ENCODE results near the gene IGF2BP2.

IGF2BP2 gene

DNA sequence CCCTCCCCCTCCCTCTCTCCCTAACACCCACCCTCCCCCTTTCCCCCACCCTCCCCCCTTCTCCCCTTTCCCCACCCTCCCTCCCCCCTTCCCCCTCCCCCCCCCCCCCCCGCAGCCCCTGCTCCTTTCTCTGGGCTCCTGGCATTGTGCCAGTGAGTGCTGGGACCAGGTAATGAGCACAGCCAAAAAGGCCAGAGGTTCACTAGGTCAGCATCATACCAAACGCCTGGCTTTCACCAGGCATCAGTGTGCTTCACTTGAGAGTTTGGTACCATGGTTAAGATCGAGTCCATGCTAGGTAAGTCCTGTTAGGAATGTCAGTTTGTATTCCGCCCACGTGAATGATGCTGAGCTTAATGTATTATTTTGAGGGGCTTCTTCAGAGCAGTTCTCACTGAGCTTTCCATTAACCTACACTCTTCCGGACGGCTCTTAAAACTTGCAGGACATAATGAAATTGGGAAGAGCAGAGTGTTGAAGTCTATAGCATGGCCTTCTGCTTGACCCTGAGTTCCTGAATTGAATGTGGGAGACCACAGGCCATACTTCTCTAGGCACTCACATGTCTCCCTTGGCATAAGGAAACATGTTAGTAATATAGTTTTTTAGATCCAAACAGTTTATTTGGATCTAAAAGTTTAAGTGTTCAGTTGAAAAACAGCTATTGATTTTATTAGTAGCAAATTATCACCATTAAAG, 193.2 kb downstream of the IGF2BP2 start:
- no peak for DNase-seq

DNA sequence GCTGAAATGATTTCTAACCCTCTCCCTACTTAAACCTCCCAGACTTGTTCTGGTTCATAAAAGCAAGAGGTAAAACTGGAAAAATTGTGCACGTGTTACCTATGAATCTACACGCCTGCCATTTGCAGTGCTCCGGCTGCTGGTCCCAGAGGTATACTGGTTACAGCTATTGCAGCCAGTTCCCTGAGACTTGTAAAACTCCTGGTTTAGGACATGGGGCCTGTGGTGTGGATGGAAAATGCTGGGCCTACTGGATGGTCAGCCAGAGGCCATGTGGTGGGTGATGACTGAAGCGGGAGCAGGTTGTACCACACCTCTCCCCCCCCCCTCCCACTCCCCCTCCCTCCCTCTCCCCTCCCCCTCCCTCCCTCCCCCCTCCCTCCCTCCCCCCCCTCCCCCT, 193.7 kb downstream of the IGF2BP2 start:
- no peak for DNase-seq

DNA sequence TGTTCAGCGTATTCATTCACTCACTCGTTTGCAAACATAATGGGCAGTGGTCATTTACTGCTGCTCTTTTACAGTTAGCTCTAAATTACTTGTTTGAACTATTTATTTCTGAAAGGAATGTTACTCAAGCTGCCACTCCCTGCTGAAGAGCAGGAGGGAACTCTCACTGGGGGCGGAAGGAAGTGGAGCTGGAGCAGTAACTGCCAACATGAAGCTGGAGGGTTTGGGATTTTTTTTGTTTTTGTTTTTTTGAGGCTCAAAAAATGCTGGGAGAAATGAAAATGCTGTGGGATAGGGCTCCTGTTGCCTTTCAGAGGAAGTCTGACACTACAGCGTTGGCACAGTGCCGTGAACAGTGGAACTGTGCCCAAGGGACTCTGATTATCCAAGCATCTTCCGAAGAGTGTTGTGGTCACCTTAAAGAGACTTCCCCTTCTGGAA, 194.6 kb downstream of the IGF2BP2 start:
- DNase-seq, result no peak

DNA sequence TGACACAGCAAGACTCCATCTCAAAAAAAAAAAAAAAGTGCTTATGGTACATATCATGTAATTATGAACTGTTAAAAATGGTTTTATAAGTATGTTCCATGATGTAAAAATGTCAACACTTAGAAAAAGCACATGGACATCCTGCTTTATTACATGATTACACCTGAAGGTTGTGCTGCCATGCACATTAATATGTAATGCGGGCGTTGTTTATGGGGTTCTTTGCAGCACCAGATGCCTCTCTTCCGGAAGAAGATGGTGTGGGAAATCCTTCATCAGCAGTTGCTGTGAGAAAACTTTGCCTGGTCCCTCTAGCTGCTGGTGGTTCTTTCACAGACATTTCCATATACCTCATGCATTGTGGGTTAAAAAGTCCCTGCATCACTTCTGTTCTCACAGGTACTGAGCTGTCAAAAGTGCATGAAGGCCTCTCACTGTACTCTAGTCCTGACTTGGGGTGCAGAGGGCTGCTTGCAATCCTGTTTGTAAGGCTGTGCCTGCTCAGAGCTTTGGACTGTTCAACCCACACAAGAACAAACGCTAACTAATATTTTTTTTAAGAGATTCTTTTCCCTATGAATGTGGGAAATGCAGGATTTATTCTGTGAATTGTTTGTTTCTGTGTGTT, 195.2 kb downstream of the IGF2BP2 start:
- DNase-seq, result no peak

DNA sequence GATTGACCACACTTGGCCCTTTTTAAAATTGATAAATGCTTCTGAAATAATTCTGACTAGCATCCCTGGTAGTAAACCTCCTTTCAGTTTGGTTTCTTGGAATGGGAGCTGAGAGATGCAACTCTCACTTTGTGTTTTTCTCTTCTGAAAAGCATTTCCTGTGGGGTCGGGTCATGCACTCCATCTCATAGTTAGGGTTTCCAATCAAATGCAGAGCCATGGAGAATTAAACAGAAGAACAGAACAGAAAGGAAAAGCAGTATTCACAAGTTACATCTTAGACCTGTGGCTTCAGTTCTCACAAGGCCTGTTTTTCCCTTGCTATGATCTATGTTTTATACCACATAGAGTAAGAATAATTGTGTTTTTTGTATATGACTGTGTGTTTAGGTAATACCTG, 199.1 kb downstream of the IGF2BP2 start:
- no peak for DNase-seq

DNA sequence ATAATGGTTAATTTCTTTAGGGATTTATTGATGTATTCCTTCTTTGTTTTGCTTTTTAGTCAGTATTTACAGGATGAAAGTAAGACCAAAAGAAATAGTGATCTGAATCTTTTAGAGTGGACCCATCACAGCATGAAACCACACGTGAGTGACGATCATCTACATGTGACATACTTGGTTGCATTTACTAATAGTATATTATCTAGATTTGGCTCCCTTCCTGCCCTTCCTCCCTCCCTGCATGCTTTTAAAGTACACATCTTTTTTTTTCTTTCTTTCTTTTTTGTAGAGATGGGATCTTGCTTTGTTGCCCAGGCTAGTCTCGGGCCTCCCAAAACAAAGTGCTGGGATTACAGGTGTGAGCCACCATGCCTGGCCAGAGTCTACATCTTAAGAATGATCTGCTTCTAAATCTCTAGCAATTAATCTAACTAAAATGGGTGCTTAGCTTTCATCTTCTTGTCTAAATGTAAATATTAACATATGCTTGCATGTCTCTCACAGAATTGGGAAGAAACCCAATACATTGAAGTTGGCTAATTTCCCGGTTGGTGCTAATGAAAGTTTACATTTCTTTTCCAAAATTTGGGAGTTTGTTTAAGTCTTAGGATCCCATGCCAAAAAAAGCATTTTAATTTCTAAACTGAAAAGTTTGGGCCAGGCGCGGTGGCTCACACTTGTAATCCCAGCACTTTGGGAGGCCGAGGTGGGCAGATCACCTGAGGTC, 200.7 kb downstream of the IGF2BP2 start:
- no peak for DNase-seq

DNA sequence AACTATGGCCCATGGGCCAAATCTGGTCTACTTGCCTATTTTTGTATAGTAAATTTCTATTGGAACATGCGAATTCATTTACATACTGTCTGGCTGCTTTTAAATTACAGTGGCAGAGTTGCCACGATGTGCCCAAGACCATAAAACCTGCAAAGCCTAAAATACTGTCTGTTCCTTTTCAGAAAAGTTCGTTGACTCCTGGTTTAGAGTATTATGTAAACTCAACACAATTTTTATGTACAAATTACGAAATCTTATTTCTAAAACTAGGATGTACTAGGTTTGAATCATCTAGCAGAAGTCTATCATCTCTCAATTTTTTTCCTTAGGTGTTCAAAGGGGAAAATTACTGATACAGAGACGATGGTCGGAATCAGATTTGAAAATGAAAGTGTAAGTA, 211.8 kb downstream of the IGF2BP2 start:
- DNase-seq, result no peak

DNA sequence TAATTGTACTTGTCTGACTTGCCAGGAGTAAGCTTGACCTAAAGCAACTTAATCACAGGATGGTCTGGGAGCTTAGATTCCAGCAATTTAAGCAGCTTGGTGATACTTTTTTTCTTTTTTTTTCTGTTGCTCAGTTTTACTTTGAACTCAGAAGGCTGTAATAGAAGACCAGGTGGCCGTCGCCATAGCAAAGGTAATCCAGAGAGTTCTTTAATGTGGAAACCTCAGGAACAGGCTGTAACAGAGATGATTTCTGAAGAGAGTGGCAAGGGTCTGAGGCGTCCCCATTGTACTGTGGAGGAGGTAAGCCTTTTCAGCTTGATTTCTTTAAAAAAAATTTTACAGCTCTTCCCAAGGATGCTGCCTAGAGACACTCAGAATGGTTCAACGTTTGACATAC, 218.6 kb downstream of the IGF2BP2 start:
- DNase-seq, result no peak

DNA sequence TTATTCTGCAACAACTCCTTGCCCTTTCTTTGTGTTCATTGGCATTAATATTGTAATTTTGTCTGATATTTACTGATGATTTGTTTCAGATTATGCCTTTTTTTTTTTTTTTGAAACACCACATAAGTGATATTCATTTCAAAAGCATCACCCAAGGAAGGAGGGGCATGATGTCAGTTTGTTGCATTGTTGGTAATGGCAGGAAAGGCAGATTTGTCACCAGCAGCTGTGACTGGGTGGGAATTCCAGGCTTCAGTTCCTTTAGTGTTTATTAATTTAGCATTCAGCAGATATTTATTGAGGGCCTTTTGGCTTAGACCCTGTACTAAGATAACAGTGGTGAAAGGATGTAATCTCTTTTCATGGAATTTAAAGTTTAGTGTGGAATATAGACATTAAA, 219.3 kb downstream of the IGF2BP2 start:
- DNase-seq, result no peak

DNA sequence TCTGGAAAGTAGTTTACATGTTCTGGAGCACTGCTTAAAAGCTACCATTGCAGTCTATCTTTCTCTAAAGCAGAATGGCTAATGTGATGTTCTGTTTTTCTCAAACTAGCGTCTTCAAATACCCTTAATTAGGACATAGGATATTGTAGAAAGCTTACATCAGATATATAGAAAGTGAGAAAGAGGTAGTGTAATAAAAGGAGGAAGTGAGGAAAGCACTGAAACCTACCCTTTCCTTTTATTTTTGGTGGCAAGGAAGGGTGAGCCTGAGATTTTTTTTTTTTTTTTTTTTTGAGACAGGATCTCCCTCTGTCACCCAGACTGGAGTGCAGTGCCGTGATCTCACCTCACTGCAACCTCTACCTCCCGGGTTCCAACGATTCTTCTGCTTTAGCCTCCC, 229.3 kb downstream of the IGF2BP2 start:
- DNase-seq, result no peak

DNA sequence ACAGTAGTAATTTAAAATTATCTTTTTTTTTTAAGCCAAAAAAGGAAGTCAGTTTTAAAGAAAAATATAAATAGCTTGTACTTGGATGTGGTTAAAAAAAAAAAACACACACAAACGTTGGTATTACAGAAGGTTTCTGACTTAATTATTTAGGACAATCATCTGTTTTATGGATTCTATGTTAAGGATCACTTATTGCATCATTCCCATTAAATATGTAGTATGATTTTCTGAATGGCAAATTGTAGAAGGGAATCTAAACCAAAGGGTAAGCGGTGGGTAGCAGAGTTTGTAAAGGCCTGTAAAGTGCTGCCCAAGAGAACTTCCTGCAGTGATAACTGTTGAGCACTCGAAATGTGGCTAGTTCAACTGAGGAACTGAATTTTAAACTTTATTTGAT, 230.8 kb downstream of the IGF2BP2 start:
- DNase-seq, result no peak
